Thymus (tissue), 11 donors: ENCODE data around the gene NPR3. TPM values are rescaled to one million over a fixed set of nuclear protein-coding genes. Genes with fewer than 3 reads are reported as not detected.
"Not testable (repeated sequence)": the region's sequence is repeated elsewhere in the genome, so short reads cannot be mapped to it uniquely, and the experiment has no call there.

Experiments used
- DNase-seq, 9 donors: peaks; one replicate each; pipeline ENCODE4 v3.0.0-alpha.2; 2013; ENCODE audit warnings: low spot score in 9 of 9, low read depth in 6 of 9, missing footprints in 1 of 9
- H3K27ac ChIP-seq, 2 donors: one replicate each; pipeline ENCODE4 v1.5.1; 2013; ENCODE audit warnings: control low read depth in 1 of 2, low read depth in 1 of 2, low read length in 1 of 2, mild to moderate bottlenecking in 1 of 2, moderate library complexity in 1 of 2
- H3K27me3 ChIP-seq, 2 donors: one replicate each; pipeline ENCODE4 v1.5.1; 2013; ENCODE audit warnings: low read length in 1 of 2; ENCODE audit not compliant: control insufficient read depth in 2 of 2, insufficient read depth in 1 of 2
- H3K36me3 ChIP-seq, 2 donors: one replicate each; pipeline ENCODE4 v1.5.1; 2013; ENCODE audit warnings: low read length in 1 of 2, mild to moderate bottlenecking in 1 of 2, moderate library complexity in 1 of 2; ENCODE audit not compliant: control insufficient read depth in 2 of 2, insufficient read depth in 2 of 2
- H3K4me1 ChIP-seq, 2 donors: one replicate each; pipeline ENCODE4 v1.5.1; 2013; ENCODE audit warnings: low read length in 2 of 2; ENCODE audit not compliant: control insufficient read depth in 2 of 2, insufficient read depth in 2 of 2
- H3K4me3 ChIP-seq, 2 donors: one replicate each; pipeline ENCODE4 v1.5.1; 2013; ENCODE audit warnings: low read length in 2 of 2, control low read depth in 1 of 2, mild to moderate bottlenecking in 1 of 2
- H3K9me3 ChIP-seq, 2 donors: one replicate each; pipeline ENCODE4 v1.5.1; 2013; ENCODE audit warnings: low read length in 1 of 2, mild to moderate bottlenecking in 1 of 2; ENCODE audit not compliant: control insufficient read depth in 2 of 2, insufficient read depth in 1 of 2
- WGBS: extraction: QIAGEN DNeasy Blood & Tissue Kit; methylation state at CpG from one replicate; pipeline ENCODE4 v1.1.7; 2013; 5-methylcytosine and 5-hydroxymethylcytosine counted together
- polyA plus RNA-seq: library from polyadenylated mRNA; stranded (reverse); fragments of 200-250 nt; gene quantifications from one replicate; pipeline ENCODE4 v1.2.3, GENCODE V29; 2013
- total RNA-seq: library from RNA; stranded (reverse); fragments of 120-200 nt; gene quantifications from one replicate; pipeline ENCODE4 v1.2.4, GENCODE V29; 2013
- donor health status: healthy.

NPR3 gene
- total and polyA plus RNA-seq, 2 donors, result 1.9 to 4.9 TPM

DNA sequence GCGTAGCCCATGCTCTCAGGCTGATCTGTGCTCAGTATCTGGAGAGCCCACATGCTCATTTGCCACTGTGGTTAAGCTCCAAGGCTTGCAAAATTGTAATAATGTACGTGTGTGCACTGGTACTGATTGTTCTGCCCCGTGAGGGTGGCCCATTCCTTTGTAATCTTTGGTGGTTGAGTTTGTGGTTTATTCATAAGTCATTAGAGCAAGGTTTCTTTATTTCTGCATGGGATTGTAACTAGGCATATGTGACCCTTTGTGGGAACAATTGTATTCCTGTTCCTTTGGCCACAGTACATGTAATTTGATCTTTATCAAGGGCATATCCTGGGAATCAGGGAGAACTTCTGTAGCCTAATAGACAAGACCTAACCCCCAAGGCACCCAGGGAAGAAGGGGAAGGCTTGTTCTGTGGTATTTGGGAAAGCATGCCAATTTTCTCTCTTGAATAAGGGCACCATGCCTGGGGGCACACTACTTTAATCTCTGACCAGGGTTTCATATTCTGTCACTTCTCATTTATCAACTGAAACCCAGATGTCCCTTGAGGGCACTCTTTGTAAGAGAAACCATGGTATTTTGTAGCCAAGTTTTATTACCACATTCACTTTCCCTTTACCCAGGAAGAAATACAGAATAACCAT is 74.6 kb downstream of the NPR3 start:
- Histone ChIP-seq H3K27me3 (no peaks in the 10 kb centered on the region), H3K4me3 (no peak overlapping the region), H3K4me1 (no peaks in the 10 kb centered on the region), H3K9me3 (no peaks in the 10 kb centered on the region), H3K36me3 (no peaks in the 10 kb centered on the region), H3K27ac (no peak overlapping the region)
- 40% methylated on average over 3 of the region's 3 CpGs for WGBS
- no peak for DNase-seq

DNA sequence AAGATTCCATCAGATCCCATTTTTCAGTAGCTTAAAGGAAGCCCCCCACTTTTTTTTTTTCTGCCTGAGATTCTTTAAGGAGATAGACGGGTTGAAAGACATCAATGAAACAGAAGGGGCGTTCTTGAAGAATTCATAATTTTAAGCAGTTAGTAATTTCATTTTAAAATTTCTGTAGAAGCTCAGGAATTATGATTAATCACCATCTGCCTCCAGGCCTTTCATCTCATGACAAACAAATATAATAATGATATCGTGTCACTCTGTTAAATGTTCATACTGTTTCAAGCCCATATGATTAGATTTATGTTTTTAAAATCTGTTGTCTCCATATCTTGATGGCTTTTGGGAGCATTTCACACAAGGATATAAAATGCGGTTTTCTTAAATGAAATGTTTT is 75.2 kb downstream of the NPR3 start:
- WGBS, result 96% methylated on average over 4 of the region's 4 CpGs
- no peaks in the 10 kb centered on the region for H3K4me1 ChIP-seq
- DNase-seq, result no peak
- no peak overlapping the region for H3K27ac ChIP-seq
- no peak overlapping the region for H3K4me3 ChIP-seq
- no peaks in the 10 kb centered on the region for H3K9me3 ChIP-seq
- H3K36me3 ChIP-seq, result no peaks in the 10 kb centered on the region
- H3K27me3 ChIP-seq, result no peaks in the 10 kb centered on the region

DNA sequence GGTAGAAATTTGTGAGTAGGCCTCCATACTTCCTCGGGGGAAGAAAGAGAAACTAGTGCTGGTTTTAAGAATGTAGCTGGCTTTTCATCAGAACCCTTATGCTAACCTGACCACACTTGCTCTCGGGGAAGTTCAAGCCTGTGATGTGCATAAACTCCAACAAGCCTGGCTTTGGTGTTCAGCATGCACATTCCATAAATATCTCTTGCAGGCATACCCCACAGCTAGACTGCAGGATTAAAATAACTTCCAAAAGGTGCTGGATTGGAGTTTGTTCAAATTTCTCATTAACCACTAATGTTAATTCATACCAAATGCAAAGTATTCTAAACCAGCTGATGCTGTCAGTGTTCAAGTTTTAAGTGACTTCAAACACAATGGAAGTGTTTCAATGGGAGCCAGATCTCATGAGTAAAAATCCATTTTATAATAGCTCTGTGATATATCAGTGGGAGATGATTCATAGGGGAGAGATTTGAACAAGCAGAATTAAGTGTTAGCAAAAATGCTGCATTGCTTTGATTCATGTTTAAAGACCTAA is 79.4 kb downstream of the NPR3 start:
- 82% methylated on average over 2 of the region's 2 CpGs for WGBS
- no peaks in the 10 kb centered on the region for H3K4me1 ChIP-seq
- H3K9me3 ChIP-seq, result no peaks in the 10 kb centered on the region
- H3K4me3 ChIP-seq, result no peak overlapping the region
- H3K27me3 ChIP-seq, result no peaks in the 10 kb centered on the region
- H3K27ac ChIP-seq, result no peak overlapping the region
- H3K36me3 ChIP-seq, result no peaks in the 10 kb centered on the region
- no peak for DNase-seq

DNA sequence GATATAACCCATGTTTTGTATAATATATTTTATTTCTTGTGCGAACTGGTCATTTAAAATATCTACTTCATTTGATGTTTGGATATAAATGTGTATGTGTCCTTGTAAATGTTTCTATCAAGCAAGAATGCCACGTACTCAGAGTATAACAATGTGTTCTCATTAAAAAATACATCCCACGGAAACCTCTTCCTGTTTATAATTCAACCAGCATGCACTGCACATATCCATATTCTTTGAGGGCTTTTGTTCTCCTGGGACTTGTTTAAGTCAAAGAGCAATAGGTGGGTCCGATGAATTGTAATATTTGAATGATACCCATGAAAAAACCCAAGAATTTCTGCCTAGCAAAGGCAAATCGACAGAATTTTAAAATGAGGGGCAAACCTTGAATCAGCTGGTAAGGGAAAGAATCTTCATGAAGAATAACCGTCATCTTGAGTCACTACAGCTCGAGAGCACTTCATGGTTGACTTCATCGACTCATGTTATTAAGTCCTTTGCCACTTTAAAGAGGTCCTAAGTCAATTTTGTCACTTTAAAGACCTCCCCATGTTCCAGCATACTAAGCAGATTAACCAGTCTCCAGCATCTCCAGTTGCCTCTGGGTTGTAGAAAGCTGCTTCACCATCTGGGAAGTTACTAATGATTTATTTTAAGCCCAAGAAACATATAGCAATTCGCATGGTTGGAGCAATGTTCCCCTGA is 80.6 kb downstream of the NPR3 start:
- no peaks in the 10 kb centered on the region for H3K9me3 ChIP-seq
- no peaks in the 10 kb centered on the region for H3K36me3 ChIP-seq
- no peaks in the 10 kb centered on the region for H3K4me1 ChIP-seq
- no peak for DNase-seq
- H3K27ac ChIP-seq, result no peak overlapping the region
- 90% methylated on average over 9 of the region's 9 CpGs for WGBS
- no peaks in the 10 kb centered on the region for H3K27me3 ChIP-seq
- H3K4me3 ChIP-seq, result no peak overlapping the region

DNA sequence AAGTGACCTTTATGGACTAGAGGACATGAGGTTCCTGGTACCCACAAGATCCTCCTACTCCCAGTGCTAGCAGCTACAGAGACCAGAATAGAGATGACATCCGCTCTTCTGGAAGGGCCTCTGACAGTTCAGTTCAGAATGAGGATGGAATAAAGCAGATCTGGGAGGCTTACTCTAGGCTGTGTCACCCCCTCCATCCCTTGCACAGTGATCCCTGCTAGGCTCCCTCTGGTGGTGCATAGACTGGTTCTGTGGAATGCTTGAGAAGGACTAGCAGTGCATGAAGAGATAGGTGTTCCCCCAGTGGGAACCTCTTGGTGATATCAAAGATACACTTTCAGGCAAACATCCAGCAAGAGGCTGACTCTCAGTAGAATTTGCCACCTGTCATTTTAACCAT is 83.0 kb downstream of the NPR3 start:
- Histone ChIP-seq H3K4me1 (no peaks in the 10 kb centered on the region), H3K9me3 (no peaks in the 10 kb centered on the region), H3K27me3 (no peaks in the 10 kb centered on the region), H3K36me3 (no peaks in the 10 kb centered on the region), H3K27ac (no peak overlapping the region), H3K4me3 (no peak overlapping the region)
- no peak for DNase-seq
- WGBS, result 100% methylated on average over 1 of the region's 1 CpG

DNA sequence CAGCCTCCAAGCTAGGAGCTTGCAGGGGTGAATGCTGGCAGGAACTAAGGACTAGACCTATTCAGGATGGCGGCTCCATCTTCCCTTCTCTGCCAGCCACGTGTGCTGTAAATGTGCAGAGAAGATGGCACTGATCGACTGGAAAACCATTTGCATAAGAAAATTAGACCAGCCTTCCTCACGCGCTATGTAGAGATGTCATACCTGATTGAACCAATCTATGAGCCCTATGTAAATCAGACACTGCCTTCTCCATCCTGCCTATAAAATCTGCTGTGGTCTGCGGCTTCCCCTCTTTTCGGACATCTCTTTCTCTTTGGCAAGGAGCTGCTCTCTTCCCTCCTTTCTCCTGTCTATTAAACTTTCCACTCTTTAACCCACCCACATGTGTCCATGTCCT is 91.6 kb downstream of the NPR3 start:
- no peak overlapping the region for H3K27ac ChIP-seq
- DNase-seq, result no peak
- WGBS, result 95% methylated on average over 7 of the region's 7 CpGs
- H3K9me3 ChIP-seq, result peaks cover 0 to 5% of the 10 kb centered on the region in 2 donors
- no peaks in the 10 kb centered on the region for H3K27me3 ChIP-seq
- H3K36me3 ChIP-seq, result no peaks in the 10 kb centered on the region
- H3K4me1 ChIP-seq, result no peaks in the 10 kb centered on the region
- no peak overlapping the region for H3K4me3 ChIP-seq

DNA sequence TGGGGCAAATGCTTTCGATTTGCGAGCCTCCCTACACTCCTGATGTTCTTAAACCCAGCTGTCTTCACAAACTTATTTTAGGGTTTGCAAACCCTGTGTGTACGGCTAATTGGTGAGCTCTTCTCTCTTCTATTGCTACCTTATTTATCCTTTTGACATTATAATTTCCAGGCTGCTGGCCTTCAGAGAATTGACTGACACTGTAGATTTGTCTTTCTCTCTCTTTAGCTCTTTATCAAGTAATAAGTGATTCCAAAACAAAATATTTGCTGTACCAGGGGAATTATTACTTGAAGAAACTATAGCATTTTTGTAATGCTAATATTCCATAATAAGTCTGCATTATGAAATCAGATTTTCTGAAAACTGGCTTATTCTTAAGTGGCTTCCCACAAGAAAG is 92.5 kb downstream of the NPR3 start:
- no peak for DNase-seq
- Histone ChIP-seq H3K36me3 (no peaks in the 10 kb centered on the region), H3K9me3 (peaks cover 0 to 5% of the 10 kb centered on the region in 2 donors), H3K4me1 (no peaks in the 10 kb centered on the region), H3K27me3 (no peaks in the 10 kb centered on the region), H3K4me3 (no peak overlapping the region), H3K27ac (no peak overlapping the region)
- 91% methylated on average over 3 of the region's 3 CpGs for WGBS

DNA sequence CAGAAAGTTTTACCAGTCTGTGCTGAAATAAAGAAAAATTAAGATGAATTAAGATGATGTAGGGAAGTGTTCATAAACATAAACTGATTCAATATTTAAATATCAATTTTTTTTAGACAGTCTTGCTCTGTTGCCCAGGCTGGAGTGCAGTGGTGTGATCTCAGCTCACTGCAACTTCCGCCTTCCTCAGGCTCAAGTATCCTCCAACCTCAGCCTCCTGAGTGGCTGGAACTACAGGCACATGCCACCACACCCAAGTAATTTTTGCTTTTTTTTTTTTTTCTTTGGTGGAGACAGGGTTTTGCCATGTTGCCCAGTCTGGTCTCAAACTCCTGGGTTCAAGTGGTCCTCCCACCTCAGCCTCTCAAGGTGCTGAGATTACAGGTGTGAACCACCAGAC is 94.3 kb downstream of the NPR3 start:
- H3K36me3 ChIP-seq, H3K9me3 ChIP-seq, H3K27ac ChIP-seq, H3K4me3 ChIP-seq, DNase-seq, H3K27me3 ChIP-seq, H3K4me1 ChIP-seq: not testable (repeated sequence)
- WGBS, result 94% methylated on average over 1 of the region's 1 CpG

DNA sequence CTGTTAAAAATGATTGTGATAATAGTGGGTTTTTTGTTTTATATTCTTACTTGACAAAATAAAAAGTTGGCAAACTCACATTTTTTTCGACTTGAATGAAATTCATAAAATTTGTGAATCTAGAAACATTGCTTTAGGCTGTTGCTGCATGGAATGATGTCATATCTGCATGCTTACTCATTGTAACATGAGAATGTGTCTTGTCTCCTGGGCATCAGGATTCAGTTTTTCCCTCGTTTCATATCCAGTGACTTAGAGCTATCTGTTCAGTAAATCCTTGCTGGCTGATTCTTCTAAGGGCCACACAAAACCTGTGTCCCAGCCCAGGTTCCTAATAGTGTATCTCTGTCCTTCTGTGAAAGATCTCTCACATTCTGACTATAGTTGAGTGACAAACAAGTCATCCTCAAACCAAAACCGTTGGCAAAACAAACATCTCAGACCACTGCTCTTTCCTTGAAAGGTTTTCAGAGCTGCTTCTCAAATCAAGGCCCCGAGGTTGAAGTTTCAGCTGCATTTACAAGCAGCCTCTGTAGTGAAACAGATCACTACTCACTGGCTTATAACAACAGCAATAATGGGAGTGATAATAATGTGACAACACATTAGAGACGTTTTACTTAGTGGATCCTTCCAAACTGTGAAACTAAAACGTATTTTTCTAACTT is 95.0 kb downstream of the NPR3 start:
- H3K4me3 ChIP-seq, result no peak overlapping the region
- DNase-seq, result no peak
- 78% methylated on average over 6 of the region's 6 CpGs for WGBS

More for the DNA sequence above, 95.0 kb downstream of the NPR3 start:
- H3K27me3 ChIP-seq, result no peaks in the 10 kb centered on the region
- H3K4me1 ChIP-seq, result no peaks in the 10 kb centered on the region
- H3K9me3 ChIP-seq, result peaks cover 0 to 5% of the 10 kb centered on the region in 2 donors
- H3K36me3 ChIP-seq, result no peaks in the 10 kb centered on the region
- no peak overlapping the region for H3K27ac ChIP-seq
